ENCODE measurements around the gene GRAMD2B.

Gene GRAMD2B

GRCh38 chr5:126455264-126455663 is 32.1 kb downstream of the GRAMD2B start:
- Histone ChIP-seq H3K79me2 (ENCODE audit: insufficient read depth, low read length) (no peaks in the 10 kb centered on the region), H3K4me3 (ENCODE audit: low read depth, low read length, poor library complexity, severe bottlenecking) (no peak overlapping the region), H3K4me1 (ENCODE audit: insufficient read depth, low read length, severe bottlenecking) (peaks cover 8% of the 10 kb centered on the region), H3K27me3 (ENCODE audit: insufficient read depth, low read length) (no peaks in the 10 kb centered on the region), H3K9ac (ENCODE audit: low read length) (no peak overlapping the region), H3K4me2 (ENCODE audit: low read length) (no peak overlapping the region), H2AFZ (ENCODE audit: low read length) (no peak overlapping the region), H3K9me3 (ENCODE audit: low read length) (no peaks in the 10 kb centered on the region), H3K9me2 (ENCODE audit: low read depth, low read length) (no peaks in the 10 kb centered on the region), H3K27ac (ENCODE audit: low read depth, low read length, poor library complexity, severe bottlenecking) (no peak overlapping the region), H4K20me1 (ENCODE audit: insufficient read depth, low read length) (no peaks in the 10 kb centered on the region), H3K36me3 (ENCODE audit: insufficient read depth, low read length) (no peaks in the 10 kb centered on the region), H3F3A (ENCODE audit: insufficient read depth, low read length) (no peaks in the 10 kb centered on the region)
- TF ChIP-seq EZH2 (IDR thresholded peaks at IDR 0.05; ENCODE audit: borderline replicate concordance, low read length) (no peak), CTCF (IDR thresholded peaks at IDR 0.05; ENCODE audit: low read length) (no peak)

GRCh38 chr5:126455728-126456127 is 32.5 kb downstream of the GRAMD2B start:
- Histone ChIP-seq H3K27me3 (ENCODE audit: insufficient read depth, low read length) (no peaks in the 10 kb centered on the region), H2AFZ (ENCODE audit: low read length) (no peak overlapping the region), H3K9me3 (ENCODE audit: low read length) (no peaks in the 10 kb centered on the region), H3K4me2 (ENCODE audit: low read length) (no peak overlapping the region), H3K27ac (ENCODE audit: low read depth, low read length, poor library complexity, severe bottlenecking) (no peak overlapping the region), H3K79me2 (ENCODE audit: insufficient read depth, low read length) (no peaks in the 10 kb centered on the region), H3K9me2 (ENCODE audit: low read depth, low read length) (no peaks in the 10 kb centered on the region), H3K4me1 (ENCODE audit: insufficient read depth, low read length, severe bottlenecking) (peaks cover 3% of the 10 kb centered on the region), H3F3A (ENCODE audit: insufficient read depth, low read length) (no peaks in the 10 kb centered on the region), H3K36me3 (ENCODE audit: insufficient read depth, low read length) (no peaks in the 10 kb centered on the region), H3K9ac (ENCODE audit: low read length) (no peak overlapping the region), H3K4me3 (ENCODE audit: low read depth, low read length, poor library complexity, severe bottlenecking) (no peak overlapping the region), H4K20me1 (ENCODE audit: insufficient read depth, low read length) (no peaks in the 10 kb centered on the region)
- TF ChIP-seq CTCF (IDR thresholded peaks at IDR 0.05; ENCODE audit: low read length) = no peak
- no peak for TF ChIP-seq EZH2 (IDR thresholded peaks at IDR 0.05; ENCODE audit: borderline replicate concordance, low read length)

GRCh38 chr5:126456217-126456820 is 33.1 kb downstream of the GRAMD2B start:
- H3K9me2 ChIP-seq (ENCODE audit: low read depth, low read length) = no peaks in the 10 kb centered on the region
- no peaks in the 10 kb centered on the region for H3K9me3 ChIP-seq (ENCODE audit: low read length)
- H3K79me2 ChIP-seq (ENCODE audit: insufficient read depth, low read length) = no peaks in the 10 kb centered on the region
- no peaks in the 10 kb centered on the region for H4K20me1 ChIP-seq (ENCODE audit: insufficient read depth, low read length)
- no peak overlapping the region for H3K9ac ChIP-seq (ENCODE audit: low read length)
- no peaks in the 10 kb centered on the region for H3K36me3 ChIP-seq (ENCODE audit: insufficient read depth, low read length)
- no peak overlapping the region for H3K27ac ChIP-seq (ENCODE audit: low read depth, low read length, poor library complexity, severe bottlenecking)
- H3K4me2 ChIP-seq (ENCODE audit: low read length) = no peak overlapping the region
- H3K27me3 ChIP-seq (ENCODE audit: insufficient read depth, low read length) = no peaks in the 10 kb centered on the region
- H3F3A ChIP-seq (ENCODE audit: insufficient read depth, low read length) = no peaks in the 10 kb centered on the region
- H3K4me1 ChIP-seq (ENCODE audit: insufficient read depth, low read length, severe bottlenecking) = no peaks in the 10 kb centered on the region
- no peak overlapping the region for H3K4me3 ChIP-seq (ENCODE audit: low read depth, low read length, poor library complexity, severe bottlenecking)
- no peak overlapping the region for H2AFZ ChIP-seq (ENCODE audit: low read length)
- no peak for TF ChIP-seq CTCF (IDR thresholded peaks at IDR 0.05; ENCODE audit: low read length)
- TF ChIP-seq EZH2 (IDR thresholded peaks at IDR 0.05; ENCODE audit: borderline replicate concordance, low read length) = no peak
